Measurements from ENCODE around the gene CH25H.

DNA sequence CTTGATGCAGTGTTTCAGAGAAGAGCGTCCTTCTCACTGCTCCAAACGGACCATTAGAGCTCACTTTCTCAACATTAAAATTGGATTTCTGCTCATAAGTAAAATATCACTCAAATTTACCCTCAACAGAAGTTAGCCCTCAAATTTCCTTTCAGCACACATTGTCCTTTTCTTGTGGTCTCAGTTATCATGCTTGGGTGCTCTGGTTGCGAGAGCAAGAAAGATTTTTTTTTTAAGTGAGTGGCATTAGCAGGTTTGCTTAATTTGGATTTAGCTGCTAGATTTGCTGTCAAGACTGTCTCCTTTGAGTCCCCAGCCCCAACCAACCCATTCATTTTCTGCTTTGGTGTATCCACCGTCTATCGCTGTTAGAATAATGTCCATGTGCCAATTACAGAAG lies 2.6 kb upstream of the CH25H start:
- no peak for TF ChIP-seq EZH2 (IDR thresholded peaks at IDR 0.05; ENCODE audit: insufficient read depth, poor library complexity, severe bottlenecking)
- TF ChIP-seq EZH2phosphoT487 (IDR thresholded peaks at IDR 0.05; ENCODE audit: insufficient read depth, low read depth): no peak

Data from GM23248 (cell line).